Measurements from ENCODE around the gene IGSF21.

GRCh38 chr1:18256282-18257235 lies 149.0 kb downstream of the IGSF21 start:
- TF ChIP-seq EZH2 (IDR thresholded peaks at IDR 0.05) (no peak), POLR2AphosphoS5 (IDR thresholded peaks at IDR 0.05; ENCODE audit: borderline replicate concordance, low read depth, low read length) (no peak)

Measured in SK-N-MC (cell line).